HG03354 (cell line): Measurements from ENCODE around the gene RFTN2.

Source experiments
- ATAC-seq: cut with Tn5 transposase; IDR thresholded peaks from one replicate; pipeline ENCODE4 v1.9.1; 2021; ENCODE audit warnings: mild to moderate bottlenecking; ENCODE audit not compliant: unreplicated experiment, poor library complexity, severe bottlenecking

Gene RFTN2

DNA sequence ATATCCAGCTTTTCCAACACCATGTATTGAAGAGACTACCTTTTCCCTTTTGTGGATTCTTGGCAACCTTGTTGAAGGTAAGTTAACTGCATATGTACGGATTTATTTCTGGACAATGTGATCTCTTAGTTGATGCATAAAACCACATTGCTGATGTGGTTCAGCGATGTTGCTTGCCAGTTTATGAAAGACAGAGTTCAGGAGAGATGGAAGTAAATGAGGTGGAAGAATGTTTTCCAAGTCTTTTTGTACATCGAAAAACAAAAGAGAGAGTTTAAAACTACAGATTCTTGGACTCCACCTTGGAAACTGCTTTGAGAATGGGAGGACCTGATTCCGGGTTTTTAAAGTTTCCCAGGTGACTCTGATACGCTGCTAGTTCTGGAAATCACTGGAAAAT lies 115.7 kb downstream of the RFTN2 start:
- no peak for ATAC-seq

DNA sequence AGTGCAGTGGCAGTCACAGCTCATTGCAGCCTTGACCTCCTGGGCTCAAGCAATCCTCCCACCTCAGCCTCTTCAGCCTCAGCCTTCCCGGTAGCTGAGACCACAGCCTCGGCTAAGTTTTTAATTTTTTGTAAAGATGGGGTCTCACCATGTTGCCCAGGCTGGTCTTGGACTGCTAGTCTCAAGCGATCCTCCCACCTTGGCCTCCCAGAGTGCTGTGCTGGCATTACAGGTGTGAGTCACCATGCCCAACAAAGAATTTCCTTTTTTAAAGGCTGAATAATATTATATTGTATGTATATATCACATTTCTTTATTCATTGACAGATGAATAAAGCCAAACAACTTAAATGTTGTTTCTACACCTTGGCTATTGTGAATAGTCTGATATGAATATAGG lies 117.0 kb downstream of the RFTN2 start:
- no peak for ATAC-seq

DNA sequence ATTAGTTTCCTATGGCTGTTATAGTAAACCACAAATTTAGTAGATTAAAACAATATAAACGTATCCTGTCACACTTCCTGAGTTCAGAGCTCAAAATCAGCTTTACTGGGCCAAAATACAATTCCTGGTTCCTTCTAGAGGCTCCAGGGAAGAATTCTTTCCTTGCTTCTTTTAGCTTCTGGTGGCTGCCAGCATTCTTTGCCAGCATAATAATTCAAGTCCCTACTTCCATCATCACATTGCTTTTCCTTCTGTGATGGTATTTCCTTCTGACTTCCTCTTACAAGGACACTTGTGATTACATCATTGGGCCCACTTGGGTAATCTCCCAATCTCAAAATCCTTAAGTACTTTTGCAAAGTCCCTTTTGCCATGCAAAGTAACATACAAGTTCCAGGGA lies 118.9 kb downstream of the RFTN2 start:
- no peak for ATAC-seq

DNA sequence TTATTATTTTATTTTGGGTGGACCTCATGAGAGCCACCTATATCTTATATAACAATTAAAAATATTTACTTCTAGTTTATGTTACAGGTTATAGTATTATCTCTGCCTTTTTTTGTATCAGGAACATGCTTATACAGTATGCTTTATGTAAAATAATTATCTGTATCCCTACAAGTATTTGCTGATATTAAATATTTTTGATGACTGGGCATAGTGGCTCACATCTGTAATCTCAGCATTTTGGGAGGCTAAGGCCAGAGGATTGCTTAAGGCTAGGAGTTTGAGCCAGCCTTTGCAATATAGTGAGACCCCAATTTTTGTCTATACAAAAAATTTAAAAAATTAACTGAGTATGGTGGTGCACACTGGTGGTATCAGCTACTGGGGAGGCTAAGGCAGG lies 119.9 kb downstream of the RFTN2 start:
- ATAC-seq = no peak

DNA sequence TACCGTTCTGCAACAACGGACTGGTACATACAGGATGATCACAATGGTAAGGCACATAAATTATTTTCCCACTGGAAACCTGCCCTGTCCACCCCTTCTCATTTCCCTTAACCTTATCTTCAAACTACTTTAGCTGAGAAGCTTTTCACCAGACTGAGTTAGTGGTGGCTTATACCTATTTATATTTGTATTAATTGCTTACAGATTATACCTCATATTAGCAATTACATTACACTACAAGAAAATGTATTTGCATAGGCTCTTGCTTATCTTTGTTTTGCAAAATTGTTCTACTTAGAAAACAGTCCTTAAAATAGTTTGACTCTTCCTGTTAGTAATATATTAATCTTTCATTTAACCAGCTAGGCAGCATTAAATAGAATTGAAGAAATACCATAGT lies 124.1 kb downstream of the RFTN2 start:
- peak; percentile 71 for ATAC-seq

DNA sequence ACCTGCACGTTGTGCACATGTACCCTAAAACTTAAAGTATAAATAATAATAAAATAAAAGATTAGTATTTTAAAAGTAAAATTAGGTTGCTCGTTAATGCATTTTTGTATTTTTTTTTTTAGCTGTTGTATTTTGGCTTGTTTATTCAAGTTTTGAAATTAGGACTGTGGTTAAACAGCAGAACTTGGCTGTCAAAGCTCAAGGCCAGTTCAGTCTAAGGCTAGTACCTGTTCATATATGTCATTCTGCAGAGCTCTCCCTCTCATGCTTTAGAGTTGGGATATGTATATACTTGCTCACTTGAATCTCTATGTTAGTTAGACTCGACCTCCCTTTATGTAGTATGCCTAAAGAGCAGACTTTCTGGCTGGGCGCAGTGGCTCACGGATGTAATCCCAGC lies 126.8 kb downstream of the RFTN2 start:
- no peak for ATAC-seq

DNA sequence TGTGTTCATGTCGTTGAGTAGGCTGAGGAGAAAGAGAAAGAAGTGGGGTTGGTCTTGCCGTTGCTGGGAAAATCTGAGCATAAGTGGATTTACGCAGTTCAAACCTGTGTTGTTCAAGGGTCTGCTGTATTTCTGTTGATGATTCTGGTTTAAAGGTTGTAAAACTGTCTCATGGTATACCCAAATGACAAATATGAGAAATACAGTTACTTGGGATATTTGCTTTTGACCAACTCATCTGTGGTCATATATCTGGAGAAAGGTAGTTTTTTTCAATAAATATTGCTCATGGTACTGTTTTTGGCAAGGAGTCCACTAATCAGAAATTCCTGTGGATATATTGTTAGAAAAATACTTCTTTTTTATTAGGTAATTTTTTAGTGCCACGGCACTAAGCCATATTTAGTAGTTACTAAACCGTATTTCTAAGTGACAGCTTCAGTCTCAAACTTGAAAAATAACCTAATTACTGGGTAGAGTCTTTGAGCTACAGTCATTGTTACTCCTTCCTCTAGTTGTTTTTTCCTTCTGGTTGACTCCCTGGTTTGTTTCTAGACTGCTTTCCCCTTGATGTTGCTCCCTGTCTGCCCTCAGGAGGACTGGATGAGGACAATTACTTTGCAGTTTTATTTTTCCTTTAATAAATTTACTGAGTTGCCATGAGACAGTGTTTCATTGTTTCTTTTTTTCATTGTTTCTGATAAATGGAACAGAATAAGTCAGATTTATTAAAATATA lies 128.1 kb downstream of the RFTN2 start:
- ATAC-seq = no peak

DNA sequence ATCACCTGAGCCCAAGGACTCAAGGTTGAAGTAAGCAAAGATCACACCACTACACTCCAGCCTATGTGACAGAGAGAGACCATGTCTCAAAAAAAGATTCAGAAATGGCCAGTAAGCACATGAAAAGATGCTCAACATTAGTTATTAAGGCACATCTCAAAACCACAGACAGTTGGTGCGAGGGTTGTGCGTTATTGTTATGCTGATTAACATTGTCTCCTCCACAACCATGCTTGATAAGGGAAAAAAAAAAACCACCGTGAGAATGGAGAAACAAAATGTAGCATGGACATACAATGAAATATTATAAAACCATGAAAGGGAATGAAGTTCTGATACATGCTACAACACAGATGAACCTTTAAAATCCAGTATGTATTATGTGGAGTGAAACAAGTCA lies 132.2 kb downstream of the RFTN2 start:
- ATAC-seq = no peak

DNA sequence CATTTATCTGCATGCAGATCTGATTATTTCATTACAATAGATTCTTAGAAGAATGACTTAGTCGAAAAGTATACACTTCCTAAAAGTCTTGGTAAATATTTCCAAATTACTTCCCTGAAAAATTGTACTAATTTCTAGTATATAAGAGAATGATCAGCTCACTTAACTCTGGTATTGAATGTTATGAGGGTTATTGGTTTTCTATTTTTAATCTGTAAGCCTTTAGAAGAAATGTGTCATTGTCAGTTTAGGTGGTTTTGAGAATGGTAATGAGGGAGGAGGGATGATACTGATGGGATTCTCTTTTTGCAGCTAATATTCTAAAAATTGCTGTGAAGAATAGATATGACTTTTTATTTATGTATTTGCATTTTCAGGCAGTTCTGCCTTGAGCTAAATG lies 135.7 kb downstream of the RFTN2 start:
- ATAC-seq = no peak

DNA sequence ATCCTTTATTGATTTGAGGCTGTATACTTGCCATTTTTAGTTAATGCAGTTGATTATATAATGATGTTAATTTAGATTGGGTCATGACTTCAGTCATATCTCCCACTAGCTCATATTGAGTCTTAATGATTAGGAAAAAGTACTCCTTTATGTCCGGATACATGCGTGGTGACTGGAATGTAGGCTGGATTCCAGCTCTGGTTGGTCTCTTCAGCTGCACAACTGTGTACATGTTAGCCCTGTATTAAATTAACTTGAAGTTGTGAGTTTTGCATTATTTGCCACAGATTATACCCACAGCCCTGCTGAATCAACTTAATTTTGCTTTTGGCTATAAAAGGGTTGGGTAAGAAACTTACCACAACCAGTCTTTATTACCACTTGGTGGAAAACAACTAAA lies 137.0 kb downstream of the RFTN2 start:
- no peak for ATAC-seq
